MM.1S (cell line): Measurements from ENCODE around the gene FBLIM1.

Source experiments
- DNase-seq: peaks from one replicate; pipeline ENCODE4 v3.0.0-alpha.2; 2015
- H2AFZ ChIP-seq: fragments of 300-600 bp; sonication (generic); 2 replicates; pipeline ENCODE4 v1.6.0; 2016; ENCODE audit warnings: antibody characterized with exemption, low read length
- H3F3A ChIP-seq: fragments of 300-600 bp; sonication (generic); 2 replicates; pipeline ENCODE4 v1.6.1; 2016; ENCODE audit warnings: mild to moderate bottlenecking, antibody characterized with exemption, low read length, moderate library complexity, mixed read lengths; ENCODE audit not compliant: insufficient read depth
- H3K27ac ChIP-seq: fragments of 300-600 bp; sonication (generic); 2 replicates; pipeline ENCODE4 v1.5.1; 2016; ENCODE audit warnings: mild to moderate bottlenecking, low read length
- H3K27me3 ChIP-seq: fragments of 300-600 bp; sonication (generic); replicated peaks from 2 replicates; pipeline ENCODE4 v1.6.0; 2016; ENCODE audit warnings: low read length; ENCODE audit not compliant: insufficient read depth
- H3K36me3 ChIP-seq: fragments of 300-600 bp; sonication (generic); replicated peaks from 2 replicates; pipeline ENCODE4 v1.6.1; 2016; ENCODE audit warnings: mild to moderate bottlenecking, low read length, mixed read lengths; ENCODE audit not compliant: insufficient read depth
- H3K4me1 ChIP-seq: fragments of 300-600 bp; sonication (generic); 2 replicates; pipeline ENCODE4 v1.6.1; 2016; ENCODE audit warnings: low read length, mixed read lengths
- H3K4me2 ChIP-seq: fragments of 300-600 bp; sonication (generic); 2 replicates; pipeline ENCODE4 v1.6.0; 2016; ENCODE audit warnings: low read depth, low read length
- H3K4me3 ChIP-seq: fragments of 300-600 bp; sonication (generic); 2 replicates; pipeline ENCODE4 v1.5.1; 2016; ENCODE audit warnings: low read length, mixed read lengths
- H3K79me2 ChIP-seq: fragments of 300-600 bp; sonication (generic); 2 replicates; pipeline ENCODE4 v1.6.1; 2016; ENCODE audit warnings: mixed run types, low read length, mixed read lengths
- H3K9ac ChIP-seq: fragments of 300-600 bp; sonication (generic); 2 replicates; pipeline ENCODE4 v1.6.1; 2016; ENCODE audit warnings: low read length, mixed read lengths
- H3K9me2 ChIP-seq: fragments of 300-600 bp; sonication (generic); replicated peaks from 2 replicates; pipeline ENCODE4 v1.6.1; 2016; ENCODE audit warnings: mild to moderate bottlenecking, low read length, mixed read lengths; ENCODE audit not compliant: insufficient read depth
- H3K9me3 ChIP-seq: fragments of 300-600 bp; sonication (generic); replicated peaks from 2 replicates; pipeline ENCODE4 v1.6.1; 2016; ENCODE audit warnings: mild to moderate bottlenecking, low read length, mixed read lengths; ENCODE audit not compliant: insufficient read depth
- H4K20me1 ChIP-seq: fragments of 300-600 bp; sonication (generic); 2 replicates; pipeline ENCODE4 v1.6.1; 2016; ENCODE audit warnings: mild to moderate bottlenecking, low read length, moderate library complexity, mixed read lengths; ENCODE audit not compliant: insufficient read depth
- CTCF ChIP-seq: fragments of 300-600 bp; sonication (generic); IDR thresholded peaks from 2 replicates; pipeline ENCODE4 v1.5.1; 2016; ENCODE audit warnings: antibody characterized with exemption, low read length, mixed read lengths
- EZH2 ChIP-seq: fragments of 300-600 bp; sonication (generic); optimal IDR thresholded peaks from 2 replicates; pipeline ENCODE3; 2017; ENCODE audit warnings: low read depth, mild to moderate bottlenecking, antibody characterized with exemption, low read length, mixed read lengths
- EZH2phosphoT487 ChIP-seq: fragments of 300-600 bp; sonication (generic); IDR thresholded peaks from 2 replicates; pipeline ENCODE4 v1.6.1; 2018; ENCODE audit warnings: antibody characterized with exemption, low read length

FBLIM1 gene

DNA sequence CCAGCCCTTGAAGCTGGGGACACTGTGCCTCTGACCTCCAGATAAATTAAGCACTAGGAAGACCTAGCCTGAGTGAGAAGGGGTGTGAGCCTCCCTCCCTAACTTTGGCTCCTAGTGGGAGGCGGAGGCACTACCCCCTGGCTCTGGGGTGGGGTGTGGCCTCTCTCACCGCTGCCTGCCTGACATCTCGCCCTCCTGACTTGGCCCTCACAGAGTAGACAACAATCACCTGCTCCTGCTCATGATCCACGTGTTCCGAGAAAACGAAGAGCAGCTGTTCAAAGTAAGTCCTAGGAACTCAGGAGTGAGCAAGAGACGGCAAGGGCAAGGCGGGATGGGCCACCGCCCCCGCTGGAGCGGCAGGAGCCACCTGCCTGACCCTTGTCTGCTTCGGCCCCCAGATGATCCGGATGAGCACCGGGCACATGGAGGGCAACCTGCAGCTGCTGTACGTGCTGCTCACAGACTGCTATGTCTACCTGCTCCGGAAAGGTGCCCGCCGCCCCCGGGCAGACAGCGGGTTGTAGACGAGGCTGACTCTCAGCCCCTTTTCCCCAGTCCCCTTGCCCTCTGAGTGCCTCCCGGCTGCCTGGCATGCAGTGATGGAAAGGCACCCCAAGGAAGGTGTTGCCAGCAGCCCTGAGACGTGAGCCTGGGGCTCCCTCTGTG lies 30.6 kb upstream of the FBLIM1 start:
- Histone ChIP-seq H3K9me3 (no peaks in the 10 kb centered on the region), H3F3A (no peaks in the 10 kb centered on the region), H3K27ac (no peak overlapping the region), H3K9me2 (no peaks in the 10 kb centered on the region), H3K4me3 (no peak overlapping the region), H3K27me3 (no peaks in the 10 kb centered on the region), H4K20me1 (no peaks in the 10 kb centered on the region), H3K79me2 (no peaks in the 10 kb centered on the region), H2AFZ (no peak overlapping the region), H3K4me1 (no peaks in the 10 kb centered on the region), H3K4me2 (no peak overlapping the region), H3K36me3 (no peaks in the 10 kb centered on the region; the same call in 1 of the 2 replicates), H3K9ac (no peak overlapping the region)
- no peak for TF ChIP-seq CTCF
- TF ChIP-seq EZH2 = no peak
- TF ChIP-seq EZH2phosphoT487 = no peak
- DNase-seq = no peak

DNA sequence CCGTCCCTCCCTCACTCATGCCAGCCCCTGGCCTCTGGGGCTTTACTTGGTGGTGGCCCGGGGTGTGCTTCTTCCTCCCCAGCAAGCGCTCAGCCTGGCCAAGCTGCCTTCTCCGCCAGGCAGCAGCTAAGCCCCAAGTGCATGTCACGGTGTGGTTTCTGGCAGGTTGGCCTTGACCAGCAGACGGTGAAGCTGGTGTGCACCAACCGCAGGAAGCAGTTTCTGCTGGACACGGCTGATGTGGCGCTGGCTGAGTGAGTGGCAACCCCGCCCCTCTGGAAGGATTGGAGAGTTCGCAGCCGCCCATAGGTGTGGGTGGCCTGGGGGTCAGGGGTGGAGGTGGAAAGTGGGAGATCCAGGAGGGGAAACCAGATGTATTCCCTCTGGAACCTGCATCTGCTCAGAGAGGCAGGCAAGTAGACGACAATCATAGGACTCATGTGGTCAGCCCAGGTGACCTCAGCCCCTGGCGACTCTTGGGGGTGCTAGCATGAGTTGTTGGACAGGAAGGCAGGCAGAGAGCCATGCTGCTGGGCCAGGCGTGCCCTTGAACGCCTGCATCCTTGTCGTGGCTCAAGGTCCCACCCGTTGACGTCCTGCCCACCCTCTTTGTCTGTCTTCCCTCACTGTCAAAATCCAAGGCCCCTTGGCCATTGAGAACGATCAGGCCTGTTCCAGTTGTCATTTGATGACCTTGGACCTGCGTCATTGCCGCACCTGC lies 29.5 kb upstream of the FBLIM1 start:
- no peaks in the 10 kb centered on the region for H3K4me1 ChIP-seq
- no peaks in the 10 kb centered on the region for H4K20me1 ChIP-seq
- no peak overlapping the region for H3K27ac ChIP-seq
- no peaks in the 10 kb centered on the region for H3F3A ChIP-seq
- no peaks in the 10 kb centered on the region for H3K9me2 ChIP-seq
- no peak for DNase-seq
- H3K9me3 ChIP-seq = no peaks in the 10 kb centered on the region
- no peak for TF ChIP-seq EZH2phosphoT487
- no peak for TF ChIP-seq CTCF
- no peak for TF ChIP-seq EZH2
- no peak overlapping the region for H2AFZ ChIP-seq
- no peak overlapping the region for H3K9ac ChIP-seq
- no peak overlapping the region for H3K4me2 ChIP-seq
- no peaks in the 10 kb centered on the region for H3K79me2 ChIP-seq
- H3K4me3 ChIP-seq = no peak overlapping the region
- no peaks in the 10 kb centered on the region; the same call in 1 of the 2 replicates for H3K36me3 ChIP-seq
- H3K27me3 ChIP-seq = no peaks in the 10 kb centered on the region

GRCh38 chr1:15730423-15730822 lies 28.2 kb upstream of the FBLIM1 start:
- Histone ChIP-seq H3K4me2 (no peak overlapping the region), H4K20me1 (no peaks in the 10 kb centered on the region), H3K9ac (no peak overlapping the region), H3K27me3 (no peaks in the 10 kb centered on the region), H3F3A (no peaks in the 10 kb centered on the region), H3K9me2 (no peaks in the 10 kb centered on the region), H3K27ac (no peak overlapping the region), H3K9me3 (no peaks in the 10 kb centered on the region), H3K4me1 (no peaks in the 10 kb centered on the region), H3K4me3 (no peak overlapping the region), H3K79me2 (no peaks in the 10 kb centered on the region), H2AFZ (no peak overlapping the region), H3K36me3 (no peaks in the 10 kb centered on the region; the same call in 1 of the 2 replicates)
- DNase-seq = no peak
- TF ChIP-seq EZH2phosphoT487 (no peak), CTCF (no peak), EZH2 (no peak)
